ENCODE measurements around the gene DLD.
"Not testable (repeated sequence)": the region's sequence is repeated elsewhere in the genome, so short reads cannot be mapped to it uniquely, and the experiment has no call there.

DLD gene

GRCh38 chr7:107945332-107945731 lies 54.3 kb downstream of the DLD start:
- no peak for DNase-seq (ENCODE audit: low read depth in 3 of 3)

DNA sequence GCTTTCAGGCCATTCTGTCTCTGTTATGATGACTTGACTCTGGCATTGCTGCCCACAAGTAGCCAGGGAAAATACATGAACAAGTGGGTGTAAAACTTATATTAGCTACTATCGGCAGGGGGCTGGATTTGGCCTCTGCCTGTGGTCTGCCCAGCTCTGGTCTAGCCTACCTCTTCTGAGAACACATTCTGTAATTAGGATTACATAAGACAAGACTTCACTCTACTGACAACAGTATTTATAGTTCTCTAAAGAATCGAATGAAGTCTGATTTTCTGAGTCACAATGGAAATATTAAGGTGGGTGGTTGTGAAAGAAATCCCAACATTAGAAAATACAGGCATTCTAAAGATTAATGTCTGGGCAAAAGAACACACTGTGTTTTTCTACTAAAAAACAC lies 55.5 kb downstream of the DLD start:
- DNase-seq (ENCODE audit: low read depth in 3 of 3) = no peak

DNA sequence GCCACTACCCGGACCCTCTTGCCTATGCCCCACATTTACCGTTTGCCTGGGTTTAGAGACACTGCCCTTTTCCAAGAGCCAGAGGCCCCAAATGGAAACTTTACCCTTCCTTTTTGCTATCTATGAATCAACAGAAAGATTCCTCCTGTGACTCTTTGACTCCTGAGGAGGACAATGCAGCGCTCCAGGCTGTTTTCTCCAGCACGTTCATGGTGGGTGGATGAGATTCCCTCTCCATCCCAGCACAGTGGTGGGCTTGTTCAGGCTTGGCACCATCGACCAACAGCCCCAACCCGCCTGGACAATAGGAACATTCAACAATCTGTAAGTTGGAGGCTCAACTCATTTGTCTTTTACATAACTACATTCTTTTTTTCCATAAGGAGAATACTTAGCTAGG lies 55.9 kb downstream of the DLD start:
- DNase-seq (ENCODE audit: low read depth in 3 of 3) = no peak

GRCh38 chr7:107948645-107949442 lies 57.9 kb downstream of the DLD start:
- DNase-seq (ENCODE audit: low read depth in 3 of 3) = no peak

GRCh38 chr7:107949443-107949935 lies 58.5 kb downstream of the DLD start:
- no peak for DNase-seq (ENCODE audit: low read depth in 3 of 3)

DNA sequence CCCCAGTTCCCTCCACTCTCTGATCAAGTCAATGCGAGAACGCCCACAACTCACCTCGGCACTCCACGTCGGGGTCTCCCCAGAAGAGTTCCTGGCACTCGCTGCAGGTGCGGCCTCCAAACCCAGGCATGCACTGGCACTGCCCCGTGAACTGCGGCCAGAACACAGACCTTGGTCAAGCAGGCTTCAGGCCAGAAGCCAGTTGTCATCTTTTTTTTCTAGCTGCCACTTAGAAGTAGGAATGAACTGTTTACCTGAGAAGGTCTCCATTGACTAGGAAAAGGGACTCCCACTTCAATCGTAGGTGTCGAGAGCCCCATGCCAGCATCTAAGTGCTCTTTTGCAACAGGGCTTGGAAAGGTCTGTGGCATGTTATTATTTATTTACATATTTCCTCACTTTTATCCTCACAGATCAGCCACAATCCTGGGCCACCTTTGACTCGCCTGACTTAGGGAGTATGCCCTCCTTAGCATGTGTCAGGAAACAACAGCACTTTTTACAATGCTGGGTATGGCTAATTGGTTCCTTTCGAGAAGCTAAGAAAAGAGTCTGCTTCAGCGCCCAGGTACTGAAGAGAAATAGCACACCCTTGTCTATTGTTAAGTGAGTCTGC lies 60.3 kb downstream of the DLD start:
- no peak for DNase-seq (ENCODE audit: low read depth in 3 of 3)

GRCh38 chr7:107951896-107952295 lies 60.9 kb downstream of the DLD start:
- DNase-seq (ENCODE audit: low read depth in 3 of 3) = no peak

DNA sequence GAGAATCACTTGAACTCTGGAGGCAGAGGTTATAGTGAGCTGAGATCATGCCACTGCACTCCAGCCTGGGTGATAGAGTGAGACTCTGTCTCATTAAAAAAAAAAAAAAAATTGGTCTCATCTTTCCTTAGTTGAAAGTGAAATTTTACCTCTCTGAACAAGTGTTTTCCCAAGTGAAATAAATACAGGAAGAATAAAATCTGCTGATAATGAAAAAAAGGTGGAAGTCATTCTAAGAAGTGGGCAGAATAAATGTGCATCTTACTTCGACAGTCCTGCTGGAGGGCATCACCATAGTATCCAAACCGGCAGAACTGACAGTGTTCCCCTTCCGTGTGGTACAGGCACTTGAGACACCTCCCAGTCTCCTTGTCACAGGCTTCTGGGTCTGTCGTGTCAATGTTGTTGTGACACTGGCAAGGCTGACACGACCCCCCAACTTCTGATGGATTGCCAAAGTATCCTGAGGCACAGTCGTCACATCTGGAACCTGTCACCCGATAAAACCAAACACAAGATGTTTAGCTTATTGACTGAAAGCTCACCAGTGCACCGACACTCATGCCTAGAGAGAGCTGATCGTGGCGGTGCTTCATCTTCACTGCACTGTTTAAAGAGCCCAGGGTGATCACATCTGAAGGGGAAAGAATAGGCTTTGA lies 62.4 kb downstream of the DLD start:
- DNase-seq (ENCODE audit: low read depth in 3 of 3) = no peak

DNA sequence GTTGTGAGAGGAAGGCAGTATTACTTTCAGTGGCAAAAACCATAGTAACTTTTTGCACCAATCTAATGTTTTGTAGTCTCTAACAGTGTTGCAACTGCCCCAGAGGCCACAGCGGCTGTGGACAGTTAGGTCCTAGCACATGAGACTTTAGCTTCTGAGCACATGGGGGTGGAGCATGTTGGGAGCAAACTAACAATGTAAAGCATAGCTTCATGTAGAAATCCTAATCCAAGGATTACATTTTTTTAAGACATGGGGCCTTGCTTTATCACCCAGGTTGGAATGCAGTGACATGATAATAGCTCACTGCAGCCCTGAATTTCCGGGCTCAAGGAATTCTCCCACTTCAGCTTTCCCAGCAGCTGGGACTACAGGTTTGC lies 62.9 kb downstream of the DLD start:
- no peak for DNase-seq (ENCODE audit: low read depth in 3 of 3)

GRCh38 chr7:107955394-107955793 lies 64.4 kb downstream of the DLD start:
- DNase-seq (ENCODE audit: low read depth in 3 of 3) = no peak

DNA sequence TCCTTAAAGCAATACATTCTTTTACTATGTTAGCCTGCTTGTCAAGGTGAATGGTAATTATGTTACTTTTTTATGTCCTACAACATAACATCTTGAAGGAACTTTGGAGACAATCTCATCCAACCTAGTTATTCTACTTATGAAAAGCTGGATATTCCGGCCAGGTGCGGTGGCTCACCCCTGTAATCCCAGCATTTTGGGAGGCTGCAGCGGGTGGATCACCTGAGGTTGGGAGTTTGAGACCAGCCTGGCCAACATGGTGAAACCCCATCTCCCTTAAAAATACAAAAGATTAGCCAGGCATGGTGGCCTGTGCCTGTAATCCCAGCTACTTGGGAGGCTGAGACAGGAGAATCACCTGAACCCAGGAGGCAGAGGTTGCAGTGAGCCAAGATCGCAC lies 66.0 kb downstream of the DLD start:
- not testable (repeated sequence) for DNase-seq (ENCODE audit: low read depth in 3 of 3)

- no peak for DNase-seq (ENCODE audit: low read depth in 3 of 3)
Measured at GRCh38 chr7:107957436-107957835, 66.5 kb downstream of the DLD start.

DNA sequence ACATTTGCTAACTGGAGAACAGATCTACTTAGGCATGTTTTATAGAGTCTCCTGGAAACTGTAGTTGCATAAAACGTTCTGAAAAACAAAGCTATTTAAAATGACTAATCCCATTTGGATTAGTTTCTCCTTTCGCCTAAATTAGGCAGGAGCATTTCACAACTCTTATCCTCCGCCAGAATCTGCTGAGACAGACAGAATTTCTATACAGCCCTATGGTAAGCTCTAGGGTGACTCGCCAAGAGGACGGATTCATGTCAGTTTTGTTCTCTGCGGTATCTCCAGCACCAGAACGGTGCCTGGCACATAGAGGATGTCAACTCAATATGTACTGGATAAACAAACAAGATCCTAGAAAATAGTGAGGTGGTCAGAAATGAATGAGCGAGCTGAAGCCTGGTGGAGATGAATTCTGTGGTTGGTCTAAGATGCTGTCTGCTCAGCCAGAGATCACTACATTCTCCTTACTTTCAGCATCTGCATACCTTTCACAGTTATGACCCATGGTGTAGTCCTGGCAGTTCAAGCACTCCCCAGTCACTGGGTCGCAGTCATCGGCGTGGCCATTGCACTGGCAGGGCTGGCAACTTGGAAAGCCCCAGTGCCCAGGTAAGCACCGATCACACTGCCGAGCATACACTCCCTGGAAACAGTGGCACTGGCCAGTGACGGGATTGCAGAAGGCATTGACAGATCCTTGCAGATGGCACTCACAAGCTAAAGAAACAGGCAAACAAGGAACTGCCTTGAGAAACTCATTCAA lies 68.0 kb downstream of the DLD start:
- DNase-seq (ENCODE audit: low read depth in 3 of 3) = no peak

- no peak for DNase-seq (ENCODE audit: low read depth in 3 of 3)
Measured at GRCh38 chr7:107959527-107959898, 68.5 kb downstream of the DLD start.

DNA sequence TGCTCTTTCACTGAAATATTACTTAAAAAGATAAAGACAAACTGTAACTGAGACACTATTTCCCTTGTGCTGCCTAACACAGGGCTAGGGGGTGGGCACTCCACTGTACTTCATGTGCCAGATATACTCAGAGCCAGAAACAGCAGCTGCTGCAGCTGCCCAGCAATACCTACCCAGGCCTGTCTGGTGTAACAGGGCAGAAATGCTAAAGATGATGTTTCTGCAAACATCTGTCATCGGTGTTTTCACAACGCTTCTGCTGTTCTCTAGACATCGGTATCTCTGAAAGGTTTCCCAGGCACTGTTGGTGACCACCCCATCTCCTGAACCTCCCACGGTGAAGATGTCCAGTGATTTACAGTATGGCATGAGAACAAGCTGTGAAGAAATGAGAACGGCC lies 69.3 kb downstream of the DLD start:
- DNase-seq (ENCODE audit: low read depth in 3 of 3) = no peak

GRCh38 chr7:107961405-107961804 lies 70.4 kb downstream of the DLD start:
- DNase-seq (ENCODE audit: low read depth in 3 of 3) = no peak

DNA sequence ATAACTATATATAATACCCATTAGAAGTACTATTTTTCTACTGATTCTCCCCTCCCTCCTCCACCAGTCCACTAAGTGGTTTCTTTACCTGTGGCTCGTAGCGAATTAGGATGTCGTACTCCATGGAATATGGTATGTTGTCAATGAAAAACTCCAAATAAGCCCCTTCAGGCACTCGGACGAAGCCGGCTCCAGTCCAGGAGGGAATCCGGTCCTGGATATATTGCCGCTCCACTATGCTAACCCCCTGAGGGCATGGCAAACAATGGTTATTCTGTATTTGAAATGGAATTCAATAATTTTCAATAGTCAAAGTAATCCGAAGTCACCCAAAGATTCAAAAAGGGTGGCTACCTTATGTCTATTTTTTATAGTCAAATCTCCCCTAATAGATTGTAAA lies 71.8 kb downstream of the DLD start:
- no peak for DNase-seq (ENCODE audit: low read depth in 3 of 3)

DNA sequence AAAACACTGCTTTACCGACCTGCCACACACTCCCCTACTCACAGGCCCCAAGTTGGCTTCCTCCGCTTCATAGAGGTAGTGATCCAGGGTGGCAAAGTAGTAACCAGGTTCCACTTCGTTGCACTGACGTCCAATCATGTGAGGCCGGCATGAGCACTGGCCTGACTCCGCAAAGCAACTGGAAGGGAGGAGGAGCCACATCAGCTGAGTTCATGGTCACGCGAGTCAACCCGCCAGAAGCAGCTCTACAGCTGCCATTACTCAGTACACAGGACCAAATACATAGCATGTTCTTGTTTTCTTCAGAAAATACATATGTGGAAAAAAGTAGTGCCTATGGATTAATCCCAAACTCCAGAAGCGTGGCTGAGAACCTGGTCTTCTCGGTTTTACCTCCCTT lies 73.5 kb downstream of the DLD start:
- DNase-seq (ENCODE audit: low read depth in 3 of 3) = no peak

- no peak for DNase-seq (ENCODE audit: low read depth in 3 of 3)
Measured at GRCh38 chr7:107966711-107967110, 75.7 kb downstream of the DLD start.

DNA sequence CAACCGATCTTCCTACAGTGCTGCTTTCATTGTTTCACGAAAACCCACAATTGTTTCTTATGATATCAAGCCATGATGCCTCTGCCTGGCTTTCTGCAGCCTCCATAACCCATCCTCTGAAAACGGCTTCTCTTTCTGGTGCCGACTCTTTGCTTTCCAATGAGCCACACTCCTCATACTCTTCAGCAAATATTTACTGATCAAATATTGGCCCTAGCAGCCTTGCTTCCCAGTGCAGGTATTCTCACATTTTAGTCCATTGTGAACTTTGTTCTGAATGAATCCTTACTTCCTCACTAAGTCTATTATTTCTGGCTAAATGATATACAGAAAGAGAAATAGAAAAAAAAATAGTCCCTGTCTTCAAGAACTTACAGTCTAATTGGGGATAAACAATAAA lies 76.4 kb downstream of the DLD start:
- no peak for DNase-seq (ENCODE audit: low read depth in 3 of 3)

DNA sequence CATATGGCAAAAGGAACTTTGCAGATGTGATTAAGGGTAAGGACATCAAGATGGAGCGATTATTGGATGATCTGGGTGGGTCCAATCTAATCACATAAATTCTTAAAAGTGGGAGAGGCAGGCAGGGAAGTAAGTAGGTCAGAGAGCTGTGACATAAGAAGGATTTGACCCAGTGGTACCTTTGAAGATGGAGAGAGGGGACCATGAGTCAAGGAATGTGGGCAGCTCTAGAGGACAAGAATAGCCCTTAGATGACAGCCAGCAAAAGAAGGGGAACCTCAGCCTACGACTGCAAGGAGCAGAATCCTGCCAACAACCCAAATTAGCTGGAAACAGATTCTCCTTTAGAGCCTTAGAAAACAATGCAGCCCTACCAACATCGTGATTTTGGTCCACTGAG lies 77.5 kb downstream of the DLD start:
- DNase-seq (ENCODE audit: low read depth in 3 of 3) = no peak

GRCh38 chr7:107969856-107970255 lies 78.9 kb downstream of the DLD start:
- no peak for DNase-seq (ENCODE audit: low read depth in 3 of 3)

Data from stimulated activated CD4-positive, alpha-beta T cell treated with anti-CD3 and anti-CD28 coated beads, TNF-alpha, amount 100 ng/mL, for 48 hours (primary cell).